Left renal cortex interstitium (tissue), 4 donors: ENCODE data around the gene NFKBIZ. TPM values are rescaled to one million over a fixed set of nuclear protein-coding genes. Genes with fewer than 3 reads are reported as not detected.

Experiments used
- DNase-seq, 4 donors: peaks; one replicate each; pipeline ENCODE4 v3.0.0-alpha.2; 2013; ENCODE audit warnings: low read depth in 4 of 4, low spot score in 2 of 4, missing footprints in 1 of 4
- polyA plus RNA-seq, 4 donors: library from polyadenylated mRNA; unstranded; fragments of 120-200 nt; gene quantifications; one replicate each; pipeline ENCODE4 v1.2.1, GENCODE V29; 2013; ENCODE audit not compliant: insufficient read length in 4 of 4

NFKBIZ gene
- polyA plus RNA-seq, 4 donors = 3.6 to 12.7 (median 11.2) TPM

- no peak for DNase-seq
Measured at GRCh38 chr3:101825904-101826445, 23.3 kb upstream of the NFKBIZ start.

GRCh38 chr3:101827211-101828174, 21.8 kb upstream of the NFKBIZ start:
- DNase-seq = no peak

GRCh38 chr3:101828276-101828675, 21.0 kb upstream of the NFKBIZ start:
- DNase-seq = no peak

GRCh38 chr3:101828691-101829436, 20.4 kb upstream of the NFKBIZ start:
- no peak for DNase-seq

GRCh38 chr3:101829437-101829830, 19.9 kb upstream of the NFKBIZ start:
- no peak for DNase-seq

GRCh38 chr3:101829874-101830273, 19.4 kb upstream of the NFKBIZ start:
- DNase-seq = no peak

- DNase-seq = no peak
Measured at GRCh38 chr3:101833446-101833974, 15.8 kb upstream of the NFKBIZ start.

GRCh38 chr3:101835676-101836075, 13.6 kb upstream of the NFKBIZ start:
- no peak for DNase-seq

- DNase-seq = no peak
Measured at GRCh38 chr3:101836160-101836559, 13.2 kb upstream of the NFKBIZ start.

- no peak for DNase-seq
Measured at GRCh38 chr3:101836652-101837598, 12.4 kb upstream of the NFKBIZ start.

- no peak for DNase-seq
Measured at GRCh38 chr3:101838691-101839090, 10.6 kb upstream of the NFKBIZ start.

GRCh38 chr3:101840066-101840465, 9.2 kb upstream of the NFKBIZ start:
- no peak for DNase-seq

GRCh38 chr3:101842245-101842934, 6.9 kb upstream of the NFKBIZ start:
- DNase-seq = no peak

GRCh38 chr3:101842935-101843330, 6.4 kb upstream of the NFKBIZ start:
- no peak for DNase-seq

GRCh38 chr3:101845425-101845824, 3.9 kb upstream of the NFKBIZ start:
- no peak for DNase-seq

- no peak for DNase-seq
Measured at GRCh38 chr3:101846709-101847108, 2.6 kb upstream of the NFKBIZ start.

GRCh38 chr3:101847328-101847727, 2.0 kb upstream of the NFKBIZ start:
- DNase-seq = no peak

- DNase-seq = no peak
Measured at GRCh38 chr3:101848326-101848725, 988 bp upstream of the NFKBIZ start.

GRCh38 chr3:101849714-101850245, 466 bp downstream of the NFKBIZ start:
- DNase-seq = peak in 2 of 4 donors; percentile 21 to 29
